GM18519 (cell line): Measurements from ENCODE around the gene THAP12.

Experiments used
- ATAC-seq: cut with Tn5 transposase; IDR thresholded peaks from one replicate; pipeline ENCODE4 v1.9.1; 2021; ENCODE audit warnings: mild to moderate bottlenecking, moderate library complexity; ENCODE audit not compliant: unreplicated experiment, low FRiP score

The THAP12 gene

DNA sequence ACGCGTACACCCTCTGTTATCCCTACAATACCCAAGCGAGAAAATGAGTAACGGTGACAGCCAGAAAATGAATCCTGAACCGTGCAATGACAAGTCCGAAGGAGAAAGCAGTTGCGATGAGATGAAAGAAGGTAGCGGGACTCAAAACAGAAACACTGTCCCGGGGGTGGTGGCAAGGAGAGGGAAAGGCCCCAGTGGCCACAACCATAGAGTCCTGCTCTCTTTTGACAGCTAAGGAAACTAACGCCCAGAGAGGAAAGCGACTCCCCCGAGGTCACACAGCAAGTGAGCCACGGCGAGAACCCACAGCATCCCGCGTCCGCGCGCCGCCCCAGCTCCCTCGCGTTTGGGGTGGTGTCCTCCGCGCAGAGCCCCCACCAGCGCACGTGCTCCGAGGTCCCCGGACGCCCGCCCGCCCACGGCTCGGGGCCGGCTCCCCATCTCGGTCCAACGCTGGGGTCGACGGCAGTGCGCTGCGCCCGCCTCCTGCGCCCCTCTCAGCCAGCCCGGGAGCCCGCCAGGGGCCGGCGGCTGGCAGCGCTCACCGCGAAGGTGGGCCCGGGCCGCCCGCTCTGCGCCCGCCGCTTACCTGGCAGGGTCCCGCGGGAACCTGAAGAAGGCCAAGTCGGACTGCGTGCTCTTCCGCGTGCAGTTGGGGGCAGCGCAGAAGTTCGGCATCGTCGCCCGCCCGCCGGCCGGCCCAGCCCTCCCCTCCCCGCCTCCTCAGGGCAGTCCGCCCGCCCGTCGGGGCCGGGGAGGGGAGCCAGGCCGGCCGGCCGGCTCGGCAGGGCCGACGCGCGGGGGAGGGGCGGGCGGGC is 564 bp downstream of the THAP12 start:
- ATAC-seq: peak; percentile 4

DNA sequence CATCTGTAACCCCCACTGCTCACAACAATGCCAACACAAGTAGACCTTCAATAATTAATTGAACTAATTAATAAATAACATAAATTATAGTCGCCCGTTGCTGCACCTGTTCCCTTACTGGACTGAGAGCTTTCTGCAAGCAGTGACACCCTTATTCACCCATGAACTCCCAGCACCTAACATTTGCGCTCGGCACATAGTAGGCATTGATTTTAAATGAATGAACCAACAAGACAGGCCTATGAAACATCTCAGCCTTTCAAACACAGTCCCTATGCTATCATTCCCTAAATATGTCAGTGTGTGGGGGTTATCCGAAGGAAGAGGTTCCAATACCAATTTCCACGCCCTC is 1.1 kb downstream of the THAP12 start:
- ATAC-seq: no peak

DNA sequence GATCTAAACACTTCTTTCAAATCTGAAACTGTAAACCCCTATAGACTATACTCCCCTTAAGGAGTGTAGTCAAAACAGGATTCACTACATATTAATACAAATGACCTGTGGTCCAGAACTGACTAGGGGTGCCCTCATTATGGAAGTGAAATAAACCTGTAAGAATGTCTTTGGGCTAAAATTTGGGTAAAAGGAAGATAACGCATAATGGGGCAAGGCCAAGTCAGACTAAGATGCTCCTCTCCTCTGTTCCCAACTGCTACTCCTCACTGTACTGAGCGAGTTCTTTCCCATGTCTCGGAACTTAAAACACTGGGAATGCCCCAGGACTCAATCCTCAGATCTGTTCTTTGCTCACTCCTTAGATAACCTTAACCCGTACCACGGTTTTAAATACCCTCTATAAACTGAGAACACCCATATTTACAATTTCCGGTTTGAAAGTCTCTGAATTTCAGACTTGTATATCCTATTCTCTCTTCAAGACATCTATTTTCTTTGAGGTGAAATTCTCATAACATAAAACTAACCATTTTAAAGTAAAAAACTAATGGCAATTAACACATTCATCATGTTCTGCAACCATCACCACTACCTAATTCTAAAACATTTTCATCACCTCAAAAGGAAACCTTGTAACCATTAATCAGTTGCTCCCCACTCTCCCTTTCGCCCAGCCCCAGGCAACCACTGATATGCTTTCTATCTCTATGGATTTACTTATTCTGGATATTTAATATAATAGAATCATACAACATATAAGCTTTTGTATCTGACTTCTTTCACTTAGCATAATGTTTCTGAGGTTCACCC is 4.0 kb downstream of the THAP12 start:
- ATAC-seq: no peak

DNA sequence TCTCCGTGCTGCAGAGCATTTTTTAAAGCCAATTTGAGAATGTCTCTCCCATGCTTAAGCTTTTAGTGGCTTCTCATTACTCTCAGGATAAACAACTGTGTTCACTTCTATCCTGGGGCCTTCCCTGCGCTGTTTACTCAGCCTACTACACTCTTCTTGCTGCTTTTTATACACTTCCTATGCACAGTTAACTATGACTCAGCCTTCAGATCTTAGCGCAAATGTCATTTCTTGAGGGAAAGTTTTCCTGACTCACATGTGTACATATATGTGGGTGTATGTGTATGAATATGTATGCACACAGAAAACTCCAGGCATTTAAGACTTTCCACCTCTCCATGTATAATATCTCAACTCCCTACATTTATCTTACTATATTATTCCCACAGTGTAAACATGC is 9.8 kb downstream of the THAP12 start:
- peak; percentile 53 for ATAC-seq

DNA sequence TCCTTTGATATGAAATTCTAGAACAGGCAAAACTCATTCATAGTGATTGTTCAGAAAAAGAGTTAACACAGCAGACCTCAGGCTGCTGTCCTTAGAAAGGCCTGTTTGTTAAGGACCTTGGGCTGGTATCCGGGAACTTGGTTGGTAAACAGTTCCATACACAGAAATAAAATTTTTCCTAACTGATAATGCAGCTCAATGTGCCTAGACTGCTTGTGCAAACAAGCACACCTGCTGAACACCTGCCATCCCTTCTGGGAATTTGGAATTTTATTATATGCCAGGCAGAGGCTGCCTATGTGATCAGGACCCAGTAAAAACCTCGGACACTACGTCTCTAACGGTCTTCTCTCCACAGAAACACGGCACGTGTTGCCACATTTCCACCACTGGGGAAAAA is 11.5 kb downstream of the THAP12 start:
- no peak for ATAC-seq

DNA sequence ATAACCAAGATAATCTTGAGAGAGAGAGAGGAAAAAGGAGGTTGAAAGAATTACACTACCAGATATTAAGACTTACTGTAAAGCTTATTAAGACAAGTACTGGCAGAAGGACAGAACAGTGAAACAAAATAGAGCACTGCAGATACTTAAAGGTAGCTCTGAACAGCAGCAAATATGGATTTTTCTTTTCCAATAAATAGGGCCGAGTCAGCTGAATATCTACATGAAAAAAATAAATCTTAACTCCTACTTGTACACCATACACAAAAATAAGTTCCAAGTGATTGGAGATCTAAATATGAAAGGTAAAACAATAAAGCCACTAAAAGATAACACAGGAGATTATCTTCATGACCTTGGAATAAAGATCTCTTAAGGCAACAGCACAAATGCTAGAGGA is 12.4 kb downstream of the THAP12 start:
- no peak for ATAC-seq

DNA sequence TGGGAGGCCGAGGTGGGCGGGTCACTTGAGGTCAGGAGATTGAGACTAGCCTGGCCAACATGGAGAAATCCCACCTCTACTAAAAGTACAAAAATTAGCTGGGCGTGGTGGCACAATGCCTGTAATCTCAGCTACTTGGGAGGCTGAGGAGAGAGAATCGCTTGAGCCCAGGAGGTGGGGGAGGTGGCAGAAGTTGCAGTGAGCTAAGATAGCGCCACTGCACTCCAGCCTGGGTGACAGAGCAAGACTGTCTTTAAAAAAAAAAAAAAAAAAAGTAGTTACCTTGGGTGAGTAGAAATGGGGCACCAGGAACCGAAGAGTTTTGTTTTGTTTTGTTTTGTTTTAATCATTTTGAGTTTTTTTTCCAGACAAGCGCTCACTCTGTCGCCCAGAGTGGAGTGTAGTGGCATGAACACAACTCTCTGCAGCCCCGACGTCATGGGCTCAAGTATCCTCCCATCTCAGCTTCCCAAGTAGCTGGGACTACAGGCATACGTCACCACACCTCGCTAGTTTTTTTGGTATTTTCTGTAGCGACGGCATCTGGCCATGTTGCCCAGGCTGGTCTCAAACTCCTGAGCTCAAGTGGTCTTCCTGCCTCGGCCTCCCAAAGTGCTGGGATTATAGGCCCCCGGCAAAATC is 15.8 kb downstream of the THAP12 start:
- ATAC-seq: no peak

DNA sequence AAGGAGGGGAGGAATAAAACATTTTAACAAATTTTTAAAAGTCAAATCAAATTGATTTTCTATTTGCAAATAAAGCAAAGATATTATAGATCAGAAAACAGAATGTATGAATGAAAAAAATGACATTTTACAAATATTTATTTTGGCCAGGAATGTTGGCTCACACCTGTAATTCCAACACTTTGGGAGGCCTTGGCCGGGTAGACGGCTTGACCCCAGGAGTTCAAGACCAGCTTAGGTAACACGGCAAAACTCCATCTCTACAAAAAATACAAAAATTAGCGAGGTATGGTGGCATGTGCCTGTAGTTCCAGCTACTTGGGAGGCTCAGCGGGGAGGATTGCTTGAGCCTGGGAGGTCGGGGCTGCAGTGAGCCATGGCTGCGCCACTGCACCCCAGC is 18.2 kb downstream of the THAP12 start:
- no peak for ATAC-seq

DNA sequence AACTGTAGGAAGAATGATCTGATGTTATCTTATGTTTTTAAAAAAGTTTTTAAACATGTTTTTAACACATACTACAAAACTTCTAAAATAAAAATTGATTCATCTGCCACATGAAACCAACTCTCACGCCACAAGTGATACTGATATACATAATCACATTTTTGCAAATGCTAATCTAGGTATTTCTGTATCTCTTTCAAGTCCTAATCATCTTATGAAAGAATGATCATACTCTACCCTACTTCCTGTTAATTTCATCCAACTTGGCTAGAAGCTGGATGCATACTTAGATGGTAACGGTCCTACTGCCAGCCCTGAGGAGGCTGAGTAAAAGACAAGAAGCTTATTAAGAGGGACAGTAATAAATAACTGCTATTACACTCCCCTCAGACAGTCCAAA is 19.2 kb downstream of the THAP12 start:
- no peak for ATAC-seq

DNA sequence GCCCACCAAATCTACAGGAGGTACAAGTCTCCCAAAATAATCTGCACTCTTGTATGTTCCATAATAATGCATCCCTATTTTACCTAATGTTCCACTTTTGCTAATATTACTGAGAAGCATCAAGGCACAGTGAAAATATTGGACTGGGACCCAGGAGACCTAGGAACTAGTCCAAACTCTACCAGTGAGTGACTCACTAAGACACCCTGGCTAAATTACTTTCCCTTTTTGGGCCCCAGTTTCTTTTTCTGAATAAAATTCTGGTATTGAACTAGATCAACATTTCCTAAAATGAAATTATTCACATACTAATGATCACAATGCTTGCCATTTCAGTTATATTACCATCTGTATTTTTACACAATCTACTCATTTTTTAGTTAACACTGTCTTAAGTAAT is 19.6 kb downstream of the THAP12 start:
- ATAC-seq: no peak

DNA sequence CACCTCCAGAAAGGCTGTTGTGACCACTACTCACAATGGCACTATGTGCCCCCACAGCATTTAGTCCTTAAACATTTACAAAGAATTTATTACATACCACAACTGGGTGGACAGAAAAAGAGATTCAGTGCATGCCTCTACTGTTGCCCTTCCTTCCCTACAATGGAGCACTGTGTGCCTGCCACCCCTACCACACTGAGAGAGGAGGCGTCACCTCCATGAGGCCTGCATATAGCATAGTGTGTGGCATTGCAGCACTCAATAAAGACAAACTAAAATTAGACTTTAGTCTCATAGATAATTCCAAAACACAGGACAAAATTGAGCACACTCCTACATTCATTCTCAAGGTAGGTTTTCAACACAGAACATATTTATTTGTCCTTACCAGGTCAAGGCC is 25.8 kb downstream of the THAP12 start:
- no peak for ATAC-seq

DNA sequence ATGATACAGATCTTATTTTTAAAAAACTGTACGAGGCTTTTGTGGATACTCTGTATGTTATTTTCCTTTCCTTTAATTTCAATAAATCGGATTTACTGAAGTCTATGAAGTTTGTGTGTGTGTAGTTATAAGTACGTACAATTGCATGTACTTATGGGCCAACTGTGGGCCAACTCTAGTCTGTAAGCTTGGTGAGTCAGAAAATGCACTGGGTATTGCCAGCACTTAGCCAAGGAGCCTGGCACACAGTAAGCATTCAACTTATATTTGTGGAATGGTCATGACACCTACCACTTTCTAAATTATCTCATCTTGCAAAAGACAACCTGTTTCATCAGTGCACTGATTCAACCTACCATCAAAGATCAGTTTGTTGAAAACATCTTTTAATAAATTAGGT is 32.6 kb downstream of the THAP12 start:
- no peak for ATAC-seq

DNA sequence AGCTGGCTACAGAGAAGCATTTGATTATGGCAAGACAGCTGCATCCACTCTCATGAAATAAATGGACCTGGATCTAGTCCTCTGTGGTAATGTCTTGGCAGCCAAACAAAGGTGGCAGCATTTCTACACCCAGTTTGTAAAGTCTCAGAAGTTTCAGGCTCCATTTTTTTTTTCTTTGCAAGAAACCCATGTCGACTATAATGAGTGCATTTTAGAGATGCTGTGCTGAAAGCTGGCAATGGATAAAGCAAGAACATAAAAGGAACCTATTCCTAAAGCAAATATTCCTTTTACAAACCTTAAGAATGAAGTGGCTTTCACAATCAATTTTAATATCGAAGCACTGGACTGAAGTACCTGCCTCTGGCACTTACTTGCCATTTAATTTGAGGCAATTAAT is 33.5 kb downstream of the THAP12 start:
- no peak for ATAC-seq

DNA sequence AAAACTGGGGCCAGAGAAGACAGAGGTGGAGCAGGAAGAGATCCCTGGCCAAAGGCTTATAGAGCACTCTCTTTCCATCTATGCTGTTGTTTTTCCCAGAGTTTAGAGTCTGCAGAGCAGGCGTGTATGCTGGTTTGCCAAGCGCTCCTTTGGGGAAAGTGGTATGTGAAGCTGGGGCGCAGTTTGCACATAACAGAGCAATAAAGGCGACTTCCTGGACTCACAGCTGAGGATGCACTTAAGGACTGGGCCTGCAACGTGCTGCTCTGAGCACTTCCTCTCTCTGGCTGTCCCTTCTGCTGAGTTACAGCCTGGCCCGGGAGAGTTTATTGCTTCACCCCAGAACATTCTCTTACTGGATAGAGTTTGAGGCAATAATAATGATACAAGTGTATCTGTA is 41.7 kb downstream of the THAP12 start:
- no peak for ATAC-seq

DNA sequence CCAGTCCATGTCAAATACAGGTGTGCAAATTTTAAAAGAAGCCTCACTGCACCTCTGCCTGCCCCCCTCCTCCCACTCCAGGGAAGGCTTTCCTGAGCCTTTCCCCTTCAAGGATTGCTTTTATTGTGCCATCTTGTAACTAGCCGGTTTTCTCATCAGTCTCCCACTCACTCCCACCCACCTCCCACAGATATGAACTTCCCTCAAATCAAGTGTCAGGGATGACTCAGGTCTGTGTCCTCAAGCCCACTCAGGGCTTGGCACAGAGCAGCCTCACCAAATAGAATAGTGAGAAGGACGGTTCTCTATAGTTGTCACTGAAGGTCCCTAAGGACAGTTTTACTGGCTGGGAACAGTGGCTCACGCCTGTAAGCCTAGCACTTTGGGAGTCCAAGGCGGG is 43.0 kb downstream of the THAP12 start:
- no peak for ATAC-seq

DNA sequence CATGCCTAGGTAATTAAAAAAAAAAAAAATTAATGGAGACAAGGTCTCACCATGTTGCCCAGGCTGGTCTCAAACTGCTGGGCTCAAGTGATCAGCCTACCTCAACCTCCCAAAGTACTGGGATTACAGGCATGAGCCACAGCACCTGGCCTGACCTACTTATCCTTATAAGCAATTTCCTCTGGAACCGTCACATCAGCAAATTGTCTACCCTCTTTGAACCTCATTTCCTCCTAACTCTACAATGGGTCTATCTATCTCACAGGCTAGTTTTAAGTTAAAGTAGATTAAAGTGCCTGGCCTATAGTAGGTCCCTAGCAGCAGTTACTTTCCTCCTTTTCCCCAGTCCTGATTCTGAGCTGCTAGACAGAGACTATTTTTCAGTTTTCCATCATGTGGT is 43.5 kb downstream of the THAP12 start:
- ATAC-seq: no peak

DNA sequence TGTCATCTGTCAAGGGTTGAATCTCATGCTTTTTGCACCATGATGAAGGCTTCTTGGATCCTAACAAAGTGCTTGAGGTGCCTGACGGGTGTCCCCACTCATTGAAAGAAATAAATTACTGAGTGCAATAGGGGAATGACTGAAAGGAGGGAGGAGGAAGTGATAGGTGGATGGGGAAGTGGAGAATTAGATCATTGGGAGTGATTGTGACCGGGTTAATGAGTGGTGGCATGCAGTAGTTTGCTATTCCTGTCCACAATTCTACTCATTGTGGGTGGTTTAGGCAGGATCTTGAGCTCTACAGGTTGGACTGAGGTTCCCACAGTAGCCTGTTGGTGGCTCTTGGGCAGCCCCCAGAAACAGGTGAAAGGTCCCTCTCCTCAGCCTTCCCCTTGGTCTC is 44.3 kb downstream of the THAP12 start:
- ATAC-seq: no peak

DNA sequence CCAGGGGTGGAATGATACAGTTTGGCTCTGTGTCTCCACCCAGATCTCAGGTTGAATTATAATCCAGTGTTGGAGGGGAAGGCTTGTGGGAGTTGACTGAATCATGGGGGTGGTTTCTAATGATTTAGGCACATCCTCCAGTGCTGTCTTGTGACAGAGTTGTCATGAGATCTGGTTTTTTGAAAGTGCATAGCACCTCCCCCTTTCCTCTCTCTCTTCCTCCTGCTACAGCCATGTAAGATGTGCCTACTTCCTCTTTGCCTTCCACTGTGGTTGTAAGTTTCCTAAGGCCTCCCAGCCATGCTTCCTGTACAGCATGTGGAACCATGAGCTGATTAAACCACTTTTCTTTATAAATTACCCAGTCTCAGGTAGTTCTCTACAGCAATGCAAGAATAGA is 45.1 kb downstream of the THAP12 start:
- ATAC-seq: no peak

DNA sequence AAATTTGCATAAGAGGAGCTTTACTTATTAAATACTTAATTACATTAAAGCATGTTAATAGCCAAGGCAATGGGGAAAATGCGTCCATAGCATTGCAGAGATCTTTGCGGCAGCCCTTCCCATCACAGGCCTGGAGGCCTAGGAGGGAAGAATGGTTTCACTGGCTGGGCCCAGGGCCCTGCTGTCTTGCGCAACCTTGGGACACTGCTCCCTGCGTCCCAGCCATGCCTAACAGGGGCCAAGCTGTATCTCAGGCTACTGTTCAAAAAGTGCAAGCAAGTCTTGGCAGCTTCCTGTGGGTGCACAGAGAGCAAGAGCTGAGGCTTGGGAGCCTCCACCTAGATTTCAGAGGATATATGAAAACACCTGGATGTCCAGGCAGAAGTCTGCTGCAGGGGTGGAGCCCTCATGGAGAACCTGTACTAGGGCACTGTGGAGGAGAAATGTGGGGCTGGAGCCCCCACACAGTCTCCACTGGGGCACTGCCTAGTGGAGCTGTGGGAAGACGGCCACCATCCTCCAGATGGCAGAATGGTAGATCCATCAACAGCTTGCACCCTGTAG is 46.0 kb downstream of the THAP12 start:
- no peak for ATAC-seq

DNA sequence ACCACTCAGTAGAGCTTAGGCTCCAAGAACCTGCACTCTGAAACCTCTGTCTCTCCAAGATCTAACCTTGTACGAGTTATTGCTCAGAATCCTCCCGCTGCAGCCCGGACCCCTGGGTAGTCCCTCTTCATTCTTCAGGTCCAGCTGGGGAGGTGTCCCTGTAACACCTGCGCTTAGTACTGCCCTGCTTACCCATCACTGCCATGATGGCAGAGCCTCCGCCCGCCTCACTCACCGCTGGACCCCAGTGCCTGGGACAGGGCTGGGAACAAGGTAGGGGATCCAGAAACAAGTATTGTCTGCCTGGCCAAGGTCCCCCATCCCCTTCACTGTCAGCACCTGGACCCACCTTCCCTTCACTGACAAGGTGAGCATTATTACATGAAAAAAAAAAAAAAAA is 50.3 kb downstream of the THAP12 start:
- no peak for ATAC-seq

DNA sequence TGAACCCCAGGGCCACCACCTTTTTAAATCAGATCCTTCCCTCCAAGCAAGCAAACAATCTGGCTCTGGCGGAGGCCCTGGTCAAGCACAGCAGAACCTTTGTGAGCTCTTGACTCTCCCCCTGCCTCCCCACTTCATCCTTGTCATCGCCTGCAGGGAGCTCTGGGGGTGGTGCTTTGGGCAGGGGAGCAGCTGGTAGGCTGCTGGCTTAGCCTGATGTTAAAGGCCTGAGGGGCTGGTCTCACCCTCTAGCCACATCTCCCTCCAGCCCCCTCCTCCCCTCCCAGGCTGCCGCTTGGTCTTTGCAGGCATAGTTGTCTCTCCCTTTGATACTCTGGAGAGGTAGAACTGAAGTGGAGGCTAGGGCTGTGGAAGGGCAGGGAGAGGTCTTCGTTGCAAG is 50.9 kb downstream of the THAP12 start:
- ATAC-seq: no peak
